MM.1S (cell line): ENCODE data around the gene TLE1.

Experiments used
- CTCF ChIP-seq: fragments of 300-600 bp; sonication (generic); IDR thresholded peaks from 2 replicates; pipeline ENCODE4 v1.5.1; 2016; ENCODE audit warnings: antibody characterized with exemption, low read length, mixed read lengths
- EZH2 ChIP-seq: fragments of 300-600 bp; sonication (generic); optimal IDR thresholded peaks from 2 replicates; pipeline ENCODE3; 2017; ENCODE audit warnings: low read depth, mild to moderate bottlenecking, antibody characterized with exemption, low read length, mixed read lengths

- no peak for TF ChIP-seq CTCF
- no peak for TF ChIP-seq EZH2
Observed at GRCh38 chr9:81597419-81598122, 91.8 kb downstream of the TLE1 start.
